Measurements from ENCODE around the gene CEP250. TPM values are rescaled to one million over a fixed set of nuclear protein-coding genes. Genes with fewer than 3 reads are reported as not detected.

CEP250 gene
- total and polyA plus RNA-seq, 2 experiments from 2014 or later: 15.5 to 21.7 TPM

DNA sequence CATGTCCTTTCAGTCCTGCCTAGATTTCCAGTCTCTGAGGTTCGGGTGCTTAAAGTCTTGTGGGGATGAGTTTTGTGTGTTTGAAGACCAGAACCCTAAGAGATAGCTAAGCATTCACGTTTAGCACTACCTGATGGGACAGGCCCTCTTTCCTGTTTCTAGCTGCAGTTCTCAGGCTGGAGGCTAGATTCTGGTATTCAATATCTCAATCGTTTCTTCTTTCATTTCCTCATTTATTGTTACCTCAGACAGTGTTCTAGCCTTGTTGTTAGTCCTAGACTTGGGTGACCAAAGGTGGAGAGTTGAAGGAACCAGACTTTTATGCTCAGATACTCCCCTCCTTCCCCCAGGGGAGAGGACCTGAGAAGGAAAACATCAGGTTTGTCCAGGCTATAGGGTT lies 16.8 kb downstream of the CEP250 start:
- 93 to 99% methylated on average over 3 of the region's 3 CpGs for WGBS, 2 experiments (ENCODE audit: low coverage in 1 of 2, low lambda C conversion rate in 2 of 2, missing lambda C conversion rate in 2 of 2)
- Histone ChIP-seq H2AFZ (no peak overlapping the region), H3K9me2 (ENCODE audit: insufficient read depth) (no peaks in the 10 kb centered on the region), H3K36me3 (ENCODE audit: low read depth) (peaks cover 52% of the 10 kb centered on the region), H3K4me3 (no peak overlapping the region), H3K9me3 (ENCODE audit: low read depth) (no peaks in the 10 kb centered on the region), H3F3A (ENCODE audit: insufficient read depth) (no peaks in the 10 kb centered on the region), H3K27ac (no peak overlapping the region), H4K20me1 (ENCODE audit: insufficient read depth) (no peaks in the 10 kb centered on the region), H3K4me1 (ENCODE audit: insufficient read depth) (no peaks in the 10 kb centered on the region), H3K4me2 (ENCODE audit: unreplicated experiment) (no peak overlapping the region), H3K79me2 (ENCODE audit: insufficient read depth) (no peaks in the 10 kb centered on the region), H3K27me3 (replicated peaks; ENCODE audit: insufficient read depth) (no peaks in the 10 kb centered on the region), H3K9ac (no peak overlapping the region)
- no peak for DNase-seq
- TF ChIP-seq EZH2 (IDR thresholded peaks at IDR 0.05; ENCODE audit: insufficient read depth, poor library complexity, severe bottlenecking): no peak
- no peak for TF ChIP-seq EZH2phosphoT487 (IDR thresholded peaks at IDR 0.05; ENCODE audit: insufficient read depth, low read depth)
- in situ Hi-C loops (cut with MboI): no loop called here

DNA sequence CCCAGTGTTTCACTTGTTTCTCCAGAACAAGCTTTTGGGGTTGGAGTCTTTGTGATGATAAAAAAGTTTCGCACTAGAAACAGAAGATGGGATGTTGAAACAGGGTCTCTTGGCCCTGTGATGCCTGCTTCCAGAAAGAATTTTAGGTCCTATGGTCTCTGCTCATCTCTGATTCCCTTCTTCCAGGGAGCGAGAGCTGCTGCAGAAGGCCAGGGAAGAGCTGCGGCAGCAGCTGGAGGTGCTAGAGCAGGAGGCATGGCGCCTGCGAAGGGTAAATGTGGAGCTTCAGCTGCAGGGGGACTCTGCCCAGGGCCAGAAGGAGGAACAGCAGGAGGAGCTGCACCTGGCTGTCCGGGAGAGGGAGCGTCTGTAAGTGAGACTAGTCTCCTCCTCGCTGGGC lies 18.3 kb downstream of the CEP250 start:
- TF ChIP-seq EZH2phosphoT487 (IDR thresholded peaks at IDR 0.05; ENCODE audit: insufficient read depth, low read depth) (no peak), EZH2 (IDR thresholded peaks at IDR 0.05; ENCODE audit: insufficient read depth, poor library complexity, severe bottlenecking) (no peak)
- no peak overlapping the region for H3K4me2 ChIP-seq (ENCODE audit: unreplicated experiment)
- DNase-seq: no peak
- no peaks in the 10 kb centered on the region for H3K9me3 ChIP-seq (ENCODE audit: low read depth)
- no peaks in the 10 kb centered on the region for H3K9me2 ChIP-seq (ENCODE audit: insufficient read depth)
- H3K27me3 ChIP-seq (replicated peaks; ENCODE audit: insufficient read depth): no peaks in the 10 kb centered on the region
- H3K9ac ChIP-seq: no peak overlapping the region
- H3K4me3 ChIP-seq: no peak overlapping the region
- H3K36me3 ChIP-seq (ENCODE audit: low read depth): peaks cover 58% of the 10 kb centered on the region
- in situ Hi-C loops (cut with MboI): no loop called here
- H3K4me1 ChIP-seq (ENCODE audit: insufficient read depth): no peaks in the 10 kb centered on the region
- H4K20me1 ChIP-seq (ENCODE audit: insufficient read depth): no peaks in the 10 kb centered on the region
- H3K27ac ChIP-seq: no peak overlapping the region
- no peak overlapping the region for H2AFZ ChIP-seq
- H3F3A ChIP-seq (ENCODE audit: insufficient read depth): no peaks in the 10 kb centered on the region
- 84 to 85% methylated on average over 8 of the region's 8 CpGs for WGBS, 2 experiments (ENCODE audit: low coverage in 1 of 2, low lambda C conversion rate in 2 of 2, missing lambda C conversion rate in 2 of 2)
- H3K79me2 ChIP-seq (ENCODE audit: insufficient read depth): no peaks in the 10 kb centered on the region

GRCh38 chr20:35474303-35474871 lies 19.0 kb downstream of the CEP250 start:
- no peak for TF ChIP-seq EZH2phosphoT487 (IDR thresholded peaks at IDR 0.05; ENCODE audit: insufficient read depth, low read depth)
- Histone ChIP-seq H3K27ac (no peak overlapping the region), H4K20me1 (ENCODE audit: insufficient read depth) (no peaks in the 10 kb centered on the region), H3K9me3 (ENCODE audit: low read depth) (no peaks in the 10 kb centered on the region), H3K9me2 (ENCODE audit: insufficient read depth) (no peaks in the 10 kb centered on the region), H3K9ac (no peak overlapping the region), H3K4me3 (no peak overlapping the region), H3K4me1 (ENCODE audit: insufficient read depth) (no peaks in the 10 kb centered on the region), H3K79me2 (ENCODE audit: insufficient read depth) (no peaks in the 10 kb centered on the region), H2AFZ (no peak overlapping the region), H3K4me2 (ENCODE audit: unreplicated experiment) (no peak overlapping the region), H3F3A (ENCODE audit: insufficient read depth) (no peaks in the 10 kb centered on the region), H3K36me3 (ENCODE audit: low read depth) (peaks cover 60% of the 10 kb centered on the region), H3K27me3 (replicated peaks; ENCODE audit: insufficient read depth) (no peaks in the 10 kb centered on the region)
- WGBS, 2 experiments (ENCODE audit: low coverage in 1 of 2, low lambda C conversion rate in 2 of 2, missing lambda C conversion rate in 2 of 2): 100% methylated on average over 2 of the region's 2 CpGs
- DNase-seq: no peak
- in situ Hi-C loops (cut with MboI): no loop called here

DNA sequence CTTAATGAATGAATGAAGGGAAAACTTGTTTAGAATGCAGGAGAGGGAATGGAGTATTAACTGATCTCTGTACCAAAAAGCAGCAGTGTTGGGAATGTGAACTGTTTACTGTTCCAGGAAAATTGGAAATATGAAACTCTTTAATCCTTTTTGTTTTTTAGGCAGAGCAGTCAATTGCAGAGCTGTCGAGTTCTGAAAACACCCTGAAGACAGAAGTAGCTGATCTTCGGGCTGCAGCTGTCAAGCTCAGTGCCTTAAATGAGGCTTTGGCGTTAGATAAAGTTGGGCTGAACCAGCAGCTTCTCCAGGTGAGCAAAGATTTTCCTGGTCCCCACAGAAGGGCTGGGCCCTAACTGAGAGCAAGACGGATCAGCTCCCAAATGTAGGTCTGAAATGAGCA lies 20.9 kb downstream of the CEP250 start:
- peaks cover 50% of the 10 kb centered on the region for H3K36me3 ChIP-seq (ENCODE audit: low read depth)
- WGBS, 2 experiments (ENCODE audit: low coverage in 1 of 2, low lambda C conversion rate in 2 of 2, missing lambda C conversion rate in 2 of 2): 71 to 77% methylated on average over 4 of the region's 4 CpGs
- H3K9me3 ChIP-seq (ENCODE audit: low read depth): no peaks in the 10 kb centered on the region
- no peaks in the 10 kb centered on the region for H4K20me1 ChIP-seq (ENCODE audit: insufficient read depth)
- DNase-seq: no peak
- no peak overlapping the region for H3K4me3 ChIP-seq
- H3K9ac ChIP-seq: no peak overlapping the region
- no peak overlapping the region for H2AFZ ChIP-seq
- H3K9me2 ChIP-seq (ENCODE audit: insufficient read depth): no peaks in the 10 kb centered on the region
- H3K4me2 ChIP-seq (ENCODE audit: unreplicated experiment): no peak overlapping the region
- H3K4me1 ChIP-seq (ENCODE audit: insufficient read depth): no peaks in the 10 kb centered on the region
- no peaks in the 10 kb centered on the region for H3K27me3 ChIP-seq (replicated peaks; ENCODE audit: insufficient read depth)
- H3K27ac ChIP-seq: no peak overlapping the region
- TF ChIP-seq EZH2phosphoT487 (IDR thresholded peaks at IDR 0.05; ENCODE audit: insufficient read depth, low read depth) (no peak), EZH2 (IDR thresholded peaks at IDR 0.05; ENCODE audit: insufficient read depth, poor library complexity, severe bottlenecking) (no peak)
- in situ Hi-C loops (cut with MboI): no loop called here
- H3F3A ChIP-seq (ENCODE audit: insufficient read depth): no peaks in the 10 kb centered on the region
- no peaks in the 10 kb centered on the region for H3K79me2 ChIP-seq (ENCODE audit: insufficient read depth)

All from GM23248 (cell line).